Activated CD4-positive, alpha-beta T cell treated with anti-CD3 and anti-CD28 coated beads for 48 hours (primary cell): ENCODE measurements around the gene DNAJC6.
"Not testable (repeated sequence)": the region's sequence is repeated elsewhere in the genome, so short reads cannot be mapped to it uniquely, and the experiment has no call there.

Experiments used
- DNase-seq: peaks from one replicate; pipeline ENCODE4 v3.0.0-alpha.2; 2020

Gene DNAJC6

DNA sequence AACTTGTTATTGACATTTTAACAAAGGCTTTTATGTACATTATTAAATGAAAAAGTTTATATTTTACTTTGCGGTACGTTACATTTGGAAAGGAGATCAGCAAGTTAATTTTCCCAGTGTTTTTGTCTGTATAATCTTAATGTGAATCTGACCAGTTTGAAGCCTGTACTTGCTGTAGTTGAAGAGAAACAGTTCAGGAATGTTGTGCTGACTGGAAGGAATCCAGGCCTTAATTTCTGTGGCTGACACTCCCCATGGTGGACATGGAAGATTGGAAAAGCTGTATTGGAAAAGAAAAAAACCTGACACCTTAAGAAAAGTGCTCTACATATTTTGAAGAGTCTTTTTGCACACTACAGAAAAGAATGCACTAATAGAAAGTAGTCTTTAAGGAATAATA, 126.6 kb downstream of the DNAJC6 start:
- DNase-seq: no peak

DNA sequence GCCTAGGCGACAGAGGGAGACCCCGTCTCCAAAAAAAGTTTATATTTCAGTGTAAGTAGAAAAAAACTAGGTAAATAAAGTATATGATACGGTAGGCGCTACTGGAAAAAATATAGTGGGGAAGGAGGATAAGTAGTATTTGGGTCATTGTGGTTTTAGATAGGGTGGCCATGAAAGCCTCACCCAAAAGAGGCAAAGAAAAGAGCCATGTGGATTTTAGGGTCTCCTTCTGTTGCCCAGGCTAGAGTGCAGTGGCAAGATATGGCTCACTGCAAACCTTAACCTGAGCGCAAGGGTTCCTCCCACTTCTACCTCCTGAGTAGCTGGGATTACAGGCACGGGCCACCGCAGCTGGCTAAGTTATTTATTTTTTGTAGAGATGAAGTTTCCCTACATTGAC, 128.3 kb downstream of the DNAJC6 start:
- no peak for DNase-seq

DNA sequence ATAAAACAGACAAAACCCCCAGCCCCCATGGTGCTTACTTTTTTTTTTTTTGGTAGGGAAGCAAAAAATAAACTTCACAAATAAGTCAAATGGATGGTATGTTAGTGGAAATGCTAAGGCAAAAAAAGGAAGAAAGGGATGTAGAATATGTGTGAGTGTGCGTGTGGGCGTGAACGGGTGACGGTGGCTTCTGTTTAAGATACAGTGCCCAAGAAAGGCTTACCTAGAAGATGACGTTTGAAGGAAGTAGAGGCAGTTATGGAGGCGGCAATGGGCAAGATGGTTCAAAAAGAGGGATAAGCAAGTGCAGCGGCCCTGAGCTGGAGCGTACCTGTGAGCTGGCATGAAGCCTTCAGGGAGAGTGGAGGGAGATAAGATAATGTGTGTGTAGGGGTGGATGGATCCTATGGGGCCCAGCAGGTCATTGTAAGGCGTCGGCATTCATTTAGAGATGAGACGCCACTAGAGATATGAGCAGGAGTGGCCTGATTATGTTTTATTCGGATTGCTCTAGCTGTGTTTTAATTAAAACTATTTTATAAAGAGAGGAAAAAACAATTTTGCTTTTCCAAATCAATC, 131.1 kb downstream of the DNAJC6 start:
- no peak for DNase-seq

DNA sequence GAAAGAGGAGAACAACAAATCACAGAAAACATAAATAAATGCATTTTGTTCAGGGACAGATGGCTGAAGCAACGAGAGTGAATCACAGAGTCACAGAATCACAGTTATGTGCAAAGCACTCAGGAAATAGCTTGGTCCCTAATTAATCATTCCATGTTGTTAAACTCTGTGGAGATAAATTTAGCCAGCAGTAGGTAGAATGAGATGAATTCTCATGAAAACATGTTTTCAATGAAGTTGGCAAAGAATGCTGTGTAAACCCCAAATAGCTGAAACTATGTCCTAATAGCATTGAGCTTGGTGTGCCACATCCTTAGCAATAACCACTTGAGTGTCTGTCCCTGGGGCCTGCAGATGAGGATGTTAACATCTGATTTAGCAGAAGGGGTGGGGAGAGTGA, 131.6 kb downstream of the DNAJC6 start:
- no peak for DNase-seq

DNA sequence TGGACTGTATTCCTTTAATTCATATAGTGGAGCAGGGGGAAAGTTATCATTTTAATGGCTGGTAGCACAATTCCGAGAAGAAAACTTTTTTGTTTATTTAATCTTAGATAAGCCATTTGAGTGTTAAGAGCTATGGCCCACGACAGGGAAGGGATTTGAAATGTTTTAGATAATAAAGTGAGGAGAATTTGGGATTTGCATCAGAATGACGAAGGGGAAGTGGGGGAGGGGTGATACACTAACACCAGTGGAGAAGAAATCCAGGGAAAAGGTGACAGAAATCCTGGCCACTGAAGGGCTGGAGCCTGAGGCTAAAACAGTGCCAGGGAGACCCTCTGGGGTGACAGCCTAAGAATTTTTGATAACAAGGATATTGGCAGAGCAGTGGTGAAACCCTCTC, 132.1 kb downstream of the DNAJC6 start:
- DNase-seq: no peak

DNA sequence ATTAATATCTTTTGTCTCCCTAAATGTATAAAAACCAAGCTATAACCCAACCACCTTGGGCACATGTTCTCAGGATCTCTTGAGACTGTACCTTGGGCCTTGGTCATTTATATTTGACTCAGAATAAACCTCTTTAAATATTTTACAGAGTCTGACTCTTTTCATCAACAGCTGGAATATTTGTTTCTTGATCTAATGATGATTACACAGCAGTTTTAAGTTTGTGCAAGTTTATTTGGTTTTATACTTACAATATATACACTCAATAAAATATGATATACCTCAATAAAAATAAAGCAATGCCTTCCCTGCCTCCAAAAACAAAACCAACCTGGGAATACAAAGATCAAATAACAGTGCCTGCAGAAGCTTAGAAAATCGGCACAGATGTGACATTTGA, 133.1 kb downstream of the DNAJC6 start:
- DNase-seq: no peak

DNA sequence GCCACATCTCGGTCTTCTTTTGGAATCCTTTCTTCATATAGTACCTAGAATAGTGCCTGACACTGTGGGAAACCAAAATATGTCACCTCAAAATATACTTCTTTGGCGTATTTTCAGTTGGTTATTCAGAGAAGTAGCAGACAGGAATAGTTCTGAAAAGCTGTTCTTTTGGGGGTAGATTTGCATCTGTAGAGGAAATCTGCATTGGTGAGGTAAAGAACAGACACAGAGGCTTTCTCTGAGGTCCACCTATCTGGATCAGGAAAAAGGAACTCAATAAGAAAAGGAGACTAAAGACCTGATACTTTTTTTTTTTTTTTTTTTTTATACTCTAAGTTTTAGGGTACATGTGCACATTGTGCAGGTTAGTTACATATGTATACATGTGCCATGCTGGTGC, 134.3 kb downstream of the DNAJC6 start:
- DNase-seq: no peak

DNA sequence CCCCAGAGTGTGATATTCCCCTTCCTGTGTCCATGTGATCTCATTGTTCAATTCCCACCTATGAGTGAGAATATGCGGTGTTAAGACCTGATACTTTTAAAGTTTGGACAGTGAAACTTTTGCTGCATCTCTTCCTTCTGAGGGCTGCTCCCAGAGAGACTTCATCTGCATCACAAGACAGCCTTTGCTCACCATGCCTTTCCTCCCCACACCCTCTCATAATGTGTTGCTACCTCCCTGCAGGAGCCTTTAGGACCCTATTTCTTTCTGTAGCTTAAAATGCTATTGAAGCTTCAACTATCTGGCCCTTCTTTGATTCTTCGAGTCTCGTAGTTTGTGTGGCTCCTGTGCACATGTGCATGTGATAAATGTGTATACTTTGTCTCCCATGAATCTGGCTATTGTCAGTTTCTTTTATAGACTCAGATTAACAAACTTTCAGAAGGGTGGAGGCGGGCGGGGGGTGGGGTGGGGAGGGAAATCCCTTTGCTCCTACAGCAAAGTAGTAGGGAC, 134.8 kb downstream of the DNAJC6 start:
- DNase-seq: no peak

DNA sequence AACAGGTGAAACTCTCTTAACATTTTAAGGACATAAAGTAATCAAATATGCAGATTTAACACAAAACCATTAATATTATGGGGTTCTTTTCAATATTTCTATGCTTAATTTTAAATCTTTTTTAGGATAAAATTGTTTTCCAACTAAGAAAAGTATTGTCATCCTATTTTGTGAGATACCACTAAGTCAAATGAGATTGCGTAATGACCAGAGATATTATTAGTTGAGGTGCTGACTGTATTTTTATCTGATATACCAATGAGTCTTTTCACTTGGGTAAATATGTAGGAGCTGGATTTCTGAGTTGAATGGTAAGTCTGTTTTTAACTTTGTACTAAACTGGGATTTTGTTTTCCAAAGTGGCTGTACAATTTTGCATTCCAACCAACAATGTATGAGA, 136.5 kb downstream of the DNAJC6 start:
- DNase-seq: no peak

DNA sequence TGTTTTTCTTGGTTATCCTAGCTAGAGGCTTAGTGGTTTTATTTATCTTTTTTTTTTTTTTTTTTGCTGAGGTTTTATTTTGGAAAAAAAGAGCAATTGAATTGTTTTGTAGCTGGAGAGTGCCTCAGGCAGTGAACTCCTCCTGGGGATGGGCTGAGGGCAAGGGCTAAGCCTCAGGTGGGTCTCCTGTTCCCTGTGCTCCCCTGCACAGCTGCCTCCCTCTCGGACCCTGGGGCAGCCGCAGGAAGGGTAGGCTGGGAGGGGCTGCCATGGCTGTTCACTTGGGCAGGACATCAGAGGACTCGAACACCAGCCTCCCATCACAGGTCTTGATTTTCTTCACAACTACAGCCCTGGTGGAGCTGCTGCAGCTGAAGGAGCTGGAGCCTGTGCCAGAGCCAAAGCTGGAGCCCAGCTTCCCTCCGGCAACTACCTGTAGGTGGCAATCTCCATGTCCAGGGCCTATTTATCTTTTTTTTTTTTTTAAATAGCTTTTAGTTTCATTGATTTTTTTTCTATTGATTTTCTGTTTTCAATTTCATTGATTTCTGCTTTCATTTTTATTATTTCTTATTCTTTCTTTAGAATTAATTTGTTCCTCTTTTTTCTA, 140.0 kb downstream of the DNAJC6 start:
- DNase-seq: no peak

DNA sequence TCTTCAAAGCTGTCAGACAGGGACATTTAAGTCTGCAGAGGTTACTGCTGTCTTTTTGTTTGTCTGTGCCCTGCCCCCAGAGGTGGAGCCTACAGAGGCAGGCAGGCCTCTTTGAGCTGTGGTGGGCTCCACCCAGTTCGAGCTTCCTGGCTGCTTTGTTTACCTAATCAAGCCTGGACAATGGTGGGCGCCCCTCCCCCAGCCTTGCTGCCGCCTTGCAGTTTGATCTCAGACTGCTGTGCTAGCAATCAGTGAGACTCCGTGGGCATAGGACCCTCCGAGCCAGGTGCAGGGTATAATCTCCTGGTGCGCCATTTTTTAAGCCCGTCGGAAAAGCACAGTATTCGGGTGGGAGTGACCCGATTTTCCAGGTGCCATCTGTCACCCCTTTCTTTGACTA, 146.3 kb downstream of the DNAJC6 start:
- DNase-seq: not testable (repeated sequence)

DNA sequence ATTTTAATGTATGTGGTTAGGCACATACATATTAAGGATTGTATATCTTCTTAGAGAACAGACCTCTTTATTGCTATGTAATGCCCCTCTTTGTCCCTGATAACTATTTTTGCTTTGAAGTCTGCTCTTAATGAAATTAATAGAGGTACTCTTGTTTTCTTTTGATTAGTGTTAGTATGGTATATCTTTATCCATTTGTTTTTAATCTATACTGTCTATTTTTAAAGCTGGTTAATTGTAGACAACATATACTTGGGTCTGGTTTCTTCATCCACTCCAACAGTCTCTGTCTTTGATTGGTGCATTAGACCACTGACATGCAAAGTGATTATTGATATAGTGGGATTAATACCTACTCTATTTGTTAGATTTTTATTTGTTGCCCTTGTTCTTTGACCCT, 147.1 kb downstream of the DNAJC6 start:
- DNase-seq: no peak

DNA sequence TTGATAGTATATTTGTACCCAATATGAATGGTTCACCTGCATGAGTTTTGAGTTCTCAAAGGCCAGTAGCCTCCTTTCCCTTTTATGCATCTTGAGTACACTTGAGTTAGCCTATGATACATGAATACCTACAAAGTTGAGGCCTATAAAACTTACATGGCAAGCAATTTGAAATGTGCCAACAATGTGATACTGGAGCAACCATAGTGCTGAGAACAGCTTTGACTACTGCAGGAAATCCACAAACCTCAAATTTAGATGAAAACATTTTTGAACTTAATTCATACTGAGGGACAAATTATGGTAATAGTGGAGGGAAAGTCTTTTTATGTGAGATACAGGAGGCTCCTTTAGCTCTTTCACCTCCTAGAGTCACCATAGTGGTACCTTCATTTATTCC, 148.5 kb downstream of the DNAJC6 start:
- DNase-seq: no peak

DNA sequence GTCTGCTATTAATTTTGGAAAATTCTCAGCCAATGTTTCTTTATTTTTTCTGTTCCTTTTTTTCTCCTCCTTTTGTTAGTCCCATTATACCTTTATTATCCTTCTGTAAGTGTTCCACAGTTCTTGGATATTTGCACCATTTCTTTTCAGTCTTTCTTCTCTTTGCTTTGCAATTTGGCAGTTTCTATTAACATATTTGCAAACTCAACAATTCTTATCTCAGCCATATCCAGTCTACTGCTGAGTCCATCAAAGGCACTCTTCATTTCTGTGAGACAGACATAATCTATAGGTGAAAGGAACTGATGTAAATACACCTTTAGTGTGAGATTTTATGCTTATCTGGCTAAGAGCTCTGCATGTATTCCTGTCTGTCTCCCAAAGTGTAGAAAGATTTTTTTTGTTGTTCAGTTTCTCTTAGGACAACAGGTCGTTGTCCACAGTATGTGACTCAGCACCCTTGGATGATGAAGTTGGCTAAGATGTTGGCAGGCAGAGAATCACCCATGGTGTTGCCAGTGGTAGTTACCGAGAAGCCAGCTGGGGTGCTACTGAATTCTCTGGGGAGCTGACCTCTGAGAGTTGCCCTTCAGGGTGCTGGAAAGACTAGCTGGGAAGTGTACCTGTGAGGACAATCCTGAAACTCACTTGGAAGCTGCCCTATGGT, 149.5 kb downstream of the DNAJC6 start:
- no peak for DNase-seq

DNA sequence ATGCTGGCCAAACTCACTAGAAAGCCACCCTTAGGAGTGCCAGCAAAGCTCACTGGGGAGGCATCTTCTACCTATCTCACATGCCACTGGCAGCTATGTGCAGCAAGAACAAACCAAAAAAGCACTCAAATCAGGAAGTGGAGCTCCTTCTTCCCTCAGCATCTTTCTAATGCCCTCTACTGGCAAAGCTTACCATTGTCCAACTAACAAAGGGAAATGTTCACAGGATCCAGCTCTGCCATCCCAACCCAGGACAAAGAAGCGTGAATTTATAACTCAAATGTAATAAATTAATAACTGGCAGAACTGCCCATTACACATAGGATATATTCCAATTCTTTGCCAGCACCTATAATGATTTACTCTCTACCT, 150.0 kb downstream of the DNAJC6 start:
- no peak for DNase-seq
